ENCODE measurements around the gene ZNF804B.

DNA sequence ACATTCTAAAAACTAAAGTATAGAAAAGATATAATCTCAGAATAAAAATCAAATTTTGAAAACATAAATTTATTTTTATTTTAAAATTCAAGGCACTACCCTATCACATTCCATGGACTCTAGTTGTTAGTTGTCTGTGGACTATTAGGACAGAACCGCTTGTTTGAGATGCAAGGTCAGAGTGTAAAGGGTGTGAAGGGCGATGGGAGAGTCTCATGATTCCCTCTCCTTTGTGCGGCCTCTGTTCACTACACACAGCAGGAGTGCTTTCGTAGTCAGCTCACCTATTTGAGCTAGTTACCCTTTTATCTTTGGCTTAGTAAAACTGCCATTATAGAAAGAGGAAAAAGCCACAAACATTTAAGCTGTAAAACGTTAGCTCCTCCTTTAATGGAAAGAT lies 225.8 kb downstream of the ZNF804B start:
- TF ChIP-seq POLR2AphosphoS5 (IDR thresholded peaks at IDR 0.05) (no peak), POLR2A (IDR thresholded peaks at IDR 0.05) (no peak)

Measured in sigmoid colon (tissue), 4 donors.